WTC11 (cell line): ENCODE measurements around the gene NMB. TPM values are rescaled to one million over a fixed set of nuclear protein-coding genes. Genes with fewer than 3 reads are reported as not detected.

ENCODE experiments used
- ATAC-seq: fragments of 200-7000 bp; cut with Tn5 transposase; 2 replicates; pipeline ENCODE4 v1.10.0; 2021; ENCODE audit warnings: mild to moderate bottlenecking, moderate library complexity
- CTCF ChIA-PET: fragments of 300-600 bp; sonication (Branson Sonifier 250); formaldehyde crosslinking; loops from one replicate; lab custom pipeline; 2021; ENCODE audit warnings: antibody characterized with exemption; lab: Charles Lee
- POLR2A ChIA-PET: fragments of 350-600 bp; sonication (Branson Sonifier 250); formaldehyde crosslinking; loops from one replicate; lab custom pipeline; 2021; ENCODE audit warnings: antibody characterized with exemption; lab: Charles Lee
- DNase-seq: peaks from one replicate; pipeline ENCODE4 v3.0.0; 2021; ENCODE audit warnings: low spot score
- H3K27ac Mint-ChIP-seq: 2 replicates; pipeline ENCODE4 v1.8.0; 2021; ENCODE audit warnings: mixed read lengths
- H3K27me3 Mint-ChIP-seq: 2 replicates; pipeline ENCODE4 v1.8.0; 2021; ENCODE audit warnings: low read depth, mild to moderate bottlenecking, moderate library complexity, mixed read lengths
- H3K36me3 Mint-ChIP-seq: 2 replicates; pipeline ENCODE4 v1.8.0; 2021; ENCODE audit warnings: mixed read lengths
- H3K4me1 Mint-ChIP-seq: 2 replicates; pipeline ENCODE4 v1.8.0; 2022; ENCODE audit warnings: mixed read lengths
- H3K4me3 Mint-ChIP-seq: 2 replicates; pipeline ENCODE4 v1.8.0; 2021; ENCODE audit warnings: mild to moderate bottlenecking, moderate library complexity, mixed read lengths
- H3K9me3 Mint-ChIP-seq: 2 replicates; pipeline ENCODE4 v1.8.0; 2021; ENCODE audit warnings: mixed read lengths
- ARID4B ChIP-seq: sonication (generic); formaldehyde crosslinking; IDR thresholded peaks from 2 replicates; pipeline ENCODE4 v1.8.0; 2023; ENCODE audit warnings: missing genetic modification reagents, mild to moderate bottlenecking, borderline replicate concordance
- CBFB ChIP-seq: sonication (generic); formaldehyde crosslinking; IDR thresholded peaks from 2 replicates; pipeline ENCODE4 v1.8.1; 2022; ENCODE audit warnings: mild to moderate bottlenecking, low read depth, missing genetic modification reagents
- CDX4 ChIP-seq: fragments of 250-450 bp; sonication (Bioruptor Pico); IDR thresholded peaks from 2 replicates; pipeline ENCODE4 v1.9.0; 2021; ENCODE audit warnings: moderate library complexity, mild to moderate bottlenecking, inconsistent platforms, borderline replicate concordance
- ELF4 ChIP-seq: sonication (generic); formaldehyde crosslinking; IDR thresholded peaks from 2 replicates; pipeline ENCODE4 v1.8.1; 2022; ENCODE audit warnings: low read depth, mild to moderate bottlenecking, moderate library complexity, missing genetic modification reagents
- ETV6 ChIP-seq: sonication (generic); formaldehyde crosslinking; IDR thresholded peaks from 2 replicates; pipeline ENCODE4 v1.8.1; 2022; ENCODE audit warnings: mild to moderate bottlenecking, missing genetic modification reagents
- GRHL2 ChIP-seq: fragments of 250-450 bp; sonication (Bioruptor Pico); IDR thresholded peaks from 2 replicates; pipeline ENCODE4 v1.8.0; 2022; ENCODE audit warnings: mild to moderate bottlenecking, moderate library complexity; ENCODE audit not compliant: insufficient replicate concordance, severe bottlenecking
- GTF2I ChIP-seq: fragments of 250-450 bp; sonication (Bioruptor Pico); conservative IDR thresholded peaks from 2 replicates; pipeline ENCODE4 v1.4.0; 2021; ENCODE audit warnings: mild to moderate bottlenecking
- HMGA2 ChIP-seq: fragments of 250-450 bp; sonication (Bioruptor Pico); IDR thresholded peaks from 2 replicates; pipeline ENCODE4 v1.4.0; 2021; ENCODE audit warnings: mild to moderate bottlenecking, moderate library complexity
- IRF1 ChIP-seq: sonication (generic); formaldehyde crosslinking; IDR thresholded peaks from 2 replicates; pipeline ENCODE4 v1.8.0; 2023; ENCODE audit warnings: missing genetic modification reagents
- MAX ChIP-seq: sonication (generic); formaldehyde crosslinking; IDR thresholded peaks from 2 replicates; pipeline ENCODE4 v1.8.0; 2022; ENCODE audit warnings: mild to moderate bottlenecking, missing genetic modification reagents
- NFE2L1 ChIP-seq: sonication (generic); formaldehyde crosslinking; IDR thresholded peaks from 2 replicates; pipeline ENCODE4 v1.8.1; 2023; ENCODE audit warnings: missing genetic modification reagents
- PRDM15 ChIP-seq: sonication (generic); formaldehyde crosslinking; IDR thresholded peaks from 2 replicates; pipeline ENCODE4 v1.8.0; 2022; ENCODE audit warnings: missing genetic modification reagents
- TCF7 ChIP-seq: sonication (generic); formaldehyde crosslinking; IDR thresholded peaks from 2 replicates; pipeline ENCODE4 v1.8.0; 2022; ENCODE audit warnings: mild to moderate bottlenecking, low read depth, missing genetic modification reagents, moderate library complexity
- TEAD1 ChIP-seq: sonication (generic); formaldehyde crosslinking; IDR thresholded peaks from 2 replicates; pipeline ENCODE4 v1.8.0; 2022; ENCODE audit warnings: mild to moderate bottlenecking, missing genetic modification reagents
- TEAD4 ChIP-seq: sonication (generic); formaldehyde crosslinking; IDR thresholded peaks from 2 replicates; pipeline ENCODE4 v1.8.0; 2022; ENCODE audit warnings: mild to moderate bottlenecking, missing genetic modification reagents
- USF2 ChIP-seq: sonication (generic); formaldehyde crosslinking; IDR thresholded peaks from 2 replicates; pipeline ENCODE4 v1.8.1; 2023; ENCODE audit warnings: mild to moderate bottlenecking, missing genetic modification reagents, moderate library complexity
- ZNF263 ChIP-seq: sonication (generic); formaldehyde crosslinking; IDR thresholded peaks from 2 replicates; pipeline ENCODE4 v1.8.1; 2022; ENCODE audit warnings: low read depth, mild to moderate bottlenecking, moderate library complexity, missing genetic modification reagents
- ZNF281 ChIP-seq: sonication (generic); formaldehyde crosslinking; IDR thresholded peaks from 2 replicates; pipeline ENCODE4 v1.8.0; 2023; ENCODE audit warnings: mild to moderate bottlenecking, missing genetic modification reagents
- ZNF317 ChIP-seq: sonication (generic); formaldehyde crosslinking; IDR thresholded peaks from 2 replicates; pipeline ENCODE4 v1.8.1; 2023; ENCODE audit warnings: low read depth, mild to moderate bottlenecking, moderate library complexity, missing genetic modification reagents, borderline replicate concordance
- total RNA-seq: library from RNA; stranded (reverse); gene quantifications from 3 replicates; pipeline ENCODE4 v1.2.3, GENCODE V29; 2021

Gene NMB
- total RNA-seq, 1 experiment from 2014 or later = 14.9 TPM

- Mint-ChIP-seq H3K36me3 (peaks cover 52% of the 10 kb centered on the region), H3K4me3 (no peak overlapping the region), H3K4me1 (peaks cover 11% of the 10 kb centered on the region), H3K9me3 (no peaks in the 10 kb centered on the region), H3K27ac (no peak overlapping the region), H3K27me3 (no peaks in the 10 kb centered on the region; the same call in 1 of the 2 replicates)
- no peak for DNase-seq
- no peak for ATAC-seq
- TF ChIP-seq GRHL2 (CRISPR knock-in tag) = no peak
- TF ChIP-seq ZNF281 (CRISPR knock-in tag) = no peak
- TF ChIP-seq TEAD1 (CRISPR knock-in tag) = no peak
- no peak for TF ChIP-seq ZNF317
- TF ChIP-seq ETV6 (CRISPR knock-in tag) = no peak
- TF ChIP-seq USF2 (CRISPR knock-in tag) = no peak
- no peak for TF ChIP-seq ARID4B (CRISPR knock-in tag)
- TF ChIP-seq TEAD4 (CRISPR knock-in tag) = no peak
- TF ChIP-seq HMGA2 (CRISPR knock-in tag) = no peak
- no peak for TF ChIP-seq CDX4 (CRISPR knock-in tag)
- TF ChIP-seq GTF2I (CRISPR knock-in tag) = no peak
- no peak for TF ChIP-seq MAX
- TF ChIP-seq NFE2L1 (CRISPR knock-in tag) = no peak
- no peak for TF ChIP-seq PRDM15 (CRISPR knock-in tag)
- no peak for TF ChIP-seq IRF1
- TF ChIP-seq ZNF263 (CRISPR knock-in tag) = no peak
- no peak for TF ChIP-seq ELF4 (CRISPR knock-in tag)
- TF ChIP-seq CBFB (CRISPR knock-in tag) = no peak
- TF ChIP-seq TCF7 = no peak
- ChIA-PET CTCF (no interaction called here), POLR2A (no interaction called here)
Measured at GRCh38 chr15:84649706-84650105, 8.3 kb downstream of the NMB start.
